Measurements from ENCODE around the gene SLC13A4.
"Not testable (repeated sequence)": the region's sequence is repeated elsewhere in the genome, so short reads cannot be mapped to it uniquely, and the experiment has no call there.

The SLC13A4 gene

DNA sequence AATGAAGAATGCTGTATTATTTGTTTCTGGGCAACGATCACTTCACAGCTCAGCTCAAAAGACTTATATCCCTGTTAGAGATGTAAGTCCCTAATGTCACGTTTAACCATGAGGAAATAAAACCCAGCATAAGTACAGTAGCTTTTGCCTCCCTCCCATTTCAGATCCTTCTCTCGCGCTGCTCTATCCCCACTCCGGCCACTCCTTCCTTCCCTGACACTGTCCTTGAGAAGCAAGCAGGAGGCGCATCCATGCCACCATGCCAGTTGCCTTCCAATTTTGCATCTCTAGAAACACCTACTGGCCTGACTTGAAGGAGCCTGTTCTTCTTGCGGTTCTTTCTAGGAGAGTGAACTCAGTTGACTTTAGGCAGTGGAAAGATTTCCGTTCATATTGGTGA is 19.4 kb upstream of the SLC13A4 start:
- no peak for DNase-seq

DNA sequence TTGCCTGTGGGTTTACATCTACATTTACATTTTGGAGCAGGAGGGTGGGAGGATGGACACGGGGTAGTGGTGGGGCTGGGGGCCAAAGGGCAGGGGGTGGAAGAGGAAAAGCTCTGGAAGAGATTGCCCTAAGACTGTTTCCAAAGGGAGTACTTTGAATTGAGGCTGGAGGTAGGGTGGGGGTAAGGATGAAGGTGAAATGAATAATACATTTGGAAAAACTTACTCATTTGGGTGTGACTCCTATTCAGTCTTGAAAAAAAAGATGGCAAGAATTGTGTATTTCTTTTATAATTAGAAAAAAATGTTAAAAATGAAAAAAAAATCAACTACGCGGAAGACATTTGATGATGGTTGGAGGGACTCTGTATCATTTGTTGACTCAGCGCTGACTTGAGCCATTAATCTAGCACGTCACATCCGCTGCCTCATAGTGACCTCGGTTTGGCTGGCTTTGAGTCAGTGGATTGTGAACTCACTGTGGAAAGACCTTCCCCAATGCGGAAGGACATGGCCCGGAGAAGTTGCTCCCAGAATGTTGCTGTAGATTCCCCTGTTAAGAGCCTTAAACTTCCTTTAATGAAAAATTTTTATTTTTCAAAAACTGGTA is 17.8 kb upstream of the SLC13A4 start:
- no peak for DNase-seq

DNA sequence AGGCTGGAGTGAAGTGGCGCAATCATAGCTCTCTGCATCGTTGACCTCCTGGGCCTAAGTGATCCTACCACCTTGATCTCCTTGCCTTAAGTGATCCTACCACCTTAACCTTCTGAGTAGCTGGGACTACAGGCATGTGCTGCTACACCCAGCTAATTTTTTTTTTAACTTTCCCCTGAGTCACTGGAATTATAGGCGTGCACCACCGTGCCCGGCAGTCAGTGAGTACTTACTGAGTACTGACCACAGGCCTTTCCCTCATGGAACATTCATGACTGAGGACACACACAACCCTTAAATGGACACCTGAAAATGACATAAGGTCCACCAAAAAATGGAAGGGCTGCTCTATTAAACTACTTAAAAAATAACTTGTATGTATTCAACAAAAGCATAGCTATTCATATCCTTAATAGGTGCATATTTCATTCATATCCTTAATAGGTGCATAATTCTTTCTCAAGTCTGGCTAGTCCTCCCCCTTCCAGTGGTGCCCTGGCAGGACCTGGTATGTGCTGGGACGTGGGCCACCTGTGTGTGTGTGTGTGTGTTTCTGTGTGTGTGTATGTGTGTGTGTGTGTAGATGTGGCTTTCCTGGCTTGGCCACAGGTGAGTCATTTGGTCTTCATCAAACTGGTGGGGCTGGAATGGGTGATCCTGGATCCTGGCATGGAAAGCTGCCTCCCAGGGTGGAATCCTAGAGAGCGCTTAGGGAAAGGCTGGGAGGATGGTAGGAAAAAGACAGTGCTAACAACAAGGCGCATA is 17.1 kb upstream of the SLC13A4 start:
- no peak for DNase-seq

DNA sequence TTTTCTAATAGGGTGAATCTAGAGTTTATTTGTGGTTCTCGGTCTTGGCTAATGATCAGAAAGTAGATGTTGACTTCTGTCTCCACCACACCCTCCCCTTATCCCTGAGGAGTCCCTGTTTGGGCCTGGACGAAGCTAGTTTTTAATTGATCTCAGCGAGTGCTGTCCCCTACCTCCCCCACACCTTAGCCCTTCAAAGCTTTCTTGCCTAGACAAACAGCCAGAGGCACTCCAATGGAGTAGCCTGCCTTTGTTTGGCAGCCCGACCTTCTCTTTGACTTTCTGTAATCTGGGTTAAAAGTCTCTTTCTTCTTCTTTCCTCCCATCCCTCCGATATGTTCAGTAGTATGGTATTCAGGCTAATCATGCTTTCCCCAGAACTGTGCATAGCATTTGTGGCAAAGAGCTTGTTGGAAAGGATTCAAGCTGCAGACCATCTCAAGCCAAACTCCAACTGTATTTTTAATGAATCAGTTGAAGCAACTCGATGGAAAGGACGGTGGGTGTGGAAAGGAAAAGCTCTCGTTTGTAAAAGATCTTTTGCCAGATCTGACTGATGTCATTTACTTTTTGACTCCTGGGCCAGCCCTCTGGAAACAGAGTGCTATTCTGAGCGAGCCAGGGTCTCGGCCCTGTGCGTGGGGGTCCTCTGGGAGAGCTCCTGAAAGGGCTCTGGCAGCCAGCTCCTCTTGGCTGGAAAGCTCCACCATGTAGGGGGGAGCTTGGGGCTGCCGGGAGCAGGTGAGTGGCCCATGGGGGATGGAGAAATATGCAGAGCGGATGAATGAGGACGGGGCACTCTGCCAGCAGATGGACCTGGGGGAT is 16.1 kb upstream of the SLC13A4 start:
- DNase-seq = no peak

DNA sequence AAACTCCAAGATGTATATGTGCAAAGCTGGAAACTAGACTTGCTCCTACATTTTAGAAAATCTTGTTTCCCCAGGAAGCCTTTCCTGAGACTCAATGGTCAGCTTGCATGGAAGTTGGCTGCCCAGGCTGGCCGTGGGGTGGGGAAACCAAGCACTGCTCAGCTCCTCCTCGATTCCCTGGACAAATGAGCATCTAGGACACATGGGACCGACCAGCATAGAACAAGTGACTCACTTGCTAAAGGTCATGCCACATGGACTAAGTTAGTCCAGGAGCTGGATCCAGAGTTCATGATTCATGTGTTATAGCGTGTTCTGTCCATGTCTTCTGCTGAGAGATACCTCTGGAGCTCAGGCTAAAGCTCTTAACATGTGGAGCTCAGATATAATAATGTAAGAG is 14.4 kb upstream of the SLC13A4 start:
- no peak for DNase-seq

DNA sequence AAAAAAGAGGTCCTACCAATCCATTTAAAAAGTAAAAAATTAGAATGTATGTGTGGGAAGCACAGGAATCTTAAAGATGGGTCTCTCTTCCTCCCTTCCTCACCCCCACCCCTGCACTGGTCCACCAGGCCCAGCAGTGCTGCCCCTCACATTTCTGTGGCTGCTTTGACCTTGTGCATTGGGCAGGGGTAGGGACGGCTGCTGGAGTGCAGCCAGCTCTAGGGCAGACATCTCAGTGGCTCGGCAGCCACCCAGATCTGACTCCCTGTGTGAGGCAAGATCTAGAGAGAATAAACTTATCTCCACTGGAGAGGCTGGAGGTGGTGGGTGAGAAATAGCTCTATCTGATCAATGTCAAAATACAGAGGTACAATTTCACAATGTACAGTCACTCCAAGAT is 13.9 kb upstream of the SLC13A4 start:
- no peak for DNase-seq

DNA sequence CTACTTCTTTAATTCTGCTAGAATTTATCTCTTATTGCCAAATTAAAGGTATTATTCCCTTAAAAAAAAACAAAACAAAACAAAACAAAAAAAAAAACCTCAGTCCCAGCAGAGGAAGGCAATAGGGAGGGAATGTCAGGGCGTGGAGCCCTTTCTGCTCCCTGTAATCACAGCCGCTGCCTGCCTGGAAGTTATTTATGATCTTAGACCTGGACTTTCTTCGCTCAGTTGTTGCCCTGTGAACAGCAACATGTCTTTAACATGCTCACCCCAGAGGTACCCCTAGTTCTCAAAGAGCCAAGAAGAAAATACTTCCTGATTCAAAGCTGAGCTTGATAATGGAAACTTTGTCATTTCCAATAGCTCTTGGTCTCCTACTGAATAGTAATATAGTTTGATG is 12.9 kb upstream of the SLC13A4 start:
- DNase-seq = no peak

DNA sequence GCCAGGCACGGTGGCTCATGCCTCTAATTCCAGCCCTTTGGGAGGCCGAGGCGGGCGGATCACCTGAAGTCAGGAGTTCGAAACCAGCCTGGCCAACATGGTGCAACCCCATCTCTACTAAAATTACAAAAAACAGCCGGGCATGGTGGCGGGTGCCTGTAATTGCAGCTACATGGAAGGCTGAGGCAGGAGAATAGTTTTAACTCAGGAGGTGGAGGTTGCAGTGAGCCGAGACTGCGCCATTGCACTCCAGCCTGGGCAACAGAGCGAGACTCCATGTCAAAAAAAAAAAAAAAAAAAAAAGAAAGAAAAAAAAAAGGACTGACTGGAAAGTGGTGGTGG is 9.3 kb upstream of the SLC13A4 start:
- not testable (repeated sequence) for DNase-seq

DNA sequence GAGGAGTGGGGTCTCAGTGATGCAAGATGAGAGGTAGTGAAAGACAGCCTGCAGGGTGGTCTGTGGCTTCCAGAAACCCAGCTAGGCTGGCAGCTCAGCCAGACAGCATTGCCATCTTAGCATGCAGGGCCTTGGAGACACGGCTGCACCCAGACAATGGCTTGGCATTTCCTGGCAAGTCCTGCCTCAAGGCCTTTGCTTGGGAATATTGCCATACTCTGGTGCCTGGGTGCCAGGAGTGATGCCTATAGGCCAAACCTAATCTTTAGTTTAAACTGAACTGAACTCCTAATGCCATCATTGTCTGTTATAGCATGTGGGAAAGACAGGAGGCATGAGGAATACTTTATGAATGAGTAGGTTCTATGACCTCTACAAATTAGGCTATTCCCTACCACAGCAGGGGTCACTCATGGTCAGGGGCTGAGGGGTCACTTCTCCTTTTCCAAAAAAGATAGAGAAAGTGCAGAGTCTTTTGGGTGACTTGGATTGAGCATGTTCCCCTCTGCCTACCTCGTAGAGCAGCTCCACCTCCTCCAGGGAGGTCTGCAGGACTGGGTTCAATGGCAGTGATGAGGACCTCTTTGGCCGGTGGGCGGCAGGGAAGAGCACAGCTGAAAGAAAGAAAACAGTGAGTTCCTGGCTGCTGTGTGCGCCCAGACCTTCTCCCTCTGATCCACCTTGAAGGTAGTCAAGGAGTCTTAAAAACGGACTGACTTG is 8.8 kb upstream of the SLC13A4 start:
- DNase-seq = no peak

DNA sequence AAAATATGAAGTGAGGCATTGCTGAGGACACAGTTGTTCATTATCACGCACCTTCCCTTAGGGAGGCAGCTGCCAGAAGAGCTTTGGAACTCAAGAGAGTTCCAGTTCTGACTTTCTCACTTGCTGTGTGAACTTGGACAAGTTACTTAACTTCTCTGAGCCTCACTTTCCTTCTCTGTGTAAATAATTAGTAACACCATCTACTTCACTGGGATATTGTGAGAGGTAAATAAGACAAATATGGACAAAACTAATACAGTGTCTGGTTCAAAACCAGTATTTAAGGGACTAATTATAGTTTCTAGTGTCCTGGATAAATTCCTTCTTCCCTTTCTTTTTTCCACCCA is 6.3 kb upstream of the SLC13A4 start:
- no peak for DNase-seq

DNA sequence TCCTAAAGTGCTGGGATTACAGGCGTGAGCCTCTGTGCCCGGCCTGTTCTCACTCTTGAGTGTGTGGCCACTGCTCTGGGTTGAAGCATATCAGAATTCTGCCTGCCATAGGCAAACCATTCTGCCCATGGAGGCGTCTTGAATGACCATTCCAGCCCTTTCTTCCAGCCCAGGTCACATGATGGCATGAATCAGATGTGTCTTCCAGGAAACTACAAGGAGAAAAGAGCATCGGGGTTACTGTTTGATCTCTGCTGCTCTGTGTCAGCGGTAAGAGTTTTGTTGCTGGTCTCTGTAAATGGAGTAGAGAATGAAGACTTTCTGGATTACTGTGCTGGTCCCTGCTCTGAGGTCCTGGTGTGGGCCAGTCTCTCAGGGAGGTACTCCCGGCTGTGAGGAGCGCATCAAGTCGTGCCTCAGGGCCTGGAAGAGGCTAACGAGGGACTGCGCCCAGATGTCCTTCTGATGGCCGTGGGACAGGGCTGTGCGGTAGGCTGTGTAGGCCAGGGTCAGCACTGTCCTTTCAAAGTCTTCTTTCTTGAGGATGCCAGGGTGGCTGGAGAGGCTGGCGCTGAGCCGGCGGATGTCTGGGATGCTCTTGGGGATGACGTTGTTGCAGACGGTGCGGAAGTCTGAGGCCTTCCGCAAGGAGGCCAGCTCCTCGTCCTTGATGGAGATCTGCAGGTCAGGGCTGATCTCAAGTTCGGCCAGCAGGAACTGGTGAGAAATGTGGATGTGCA is 5.8 kb upstream of the SLC13A4 start:
- no peak for DNase-seq

DNA sequence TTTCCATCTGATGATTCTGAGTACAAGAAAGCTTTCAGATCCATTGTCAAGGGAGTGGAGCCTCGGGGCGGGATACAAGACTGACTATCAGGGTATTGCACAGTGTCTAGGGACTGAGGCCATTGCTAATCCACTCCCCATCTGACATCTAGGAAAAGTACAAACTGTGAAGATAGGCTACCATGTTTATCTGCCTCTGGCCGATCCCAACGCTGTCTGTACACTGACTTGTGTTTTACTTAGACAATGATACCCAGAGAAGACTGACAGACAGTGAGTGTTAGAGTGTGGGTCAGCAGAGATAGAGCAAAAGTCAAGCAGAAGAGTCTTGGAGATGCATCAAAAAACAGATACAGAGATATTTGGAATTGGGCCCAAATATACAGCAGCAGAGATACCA is 3.1 kb upstream of the SLC13A4 start:
- no peak for DNase-seq

DNA sequence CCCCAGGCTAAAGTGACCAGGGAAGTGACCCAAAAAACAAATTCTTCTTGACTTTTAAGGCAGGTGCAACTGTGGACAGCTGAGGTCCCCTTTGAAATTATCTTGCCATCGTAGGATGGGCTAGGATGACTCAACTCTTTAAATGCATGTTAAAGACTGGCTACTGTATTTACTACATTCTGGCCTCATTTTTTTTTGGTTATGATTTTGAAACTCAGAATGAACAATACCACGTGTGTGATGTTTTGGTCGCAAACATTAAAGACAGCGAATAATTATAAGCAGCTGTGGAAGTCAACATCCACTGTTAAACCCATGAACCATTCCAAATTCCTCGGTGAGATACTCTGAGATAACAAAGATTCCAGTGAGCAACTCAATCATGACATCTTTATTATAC is 1.2 kb upstream of the SLC13A4 start:
- no peak for DNase-seq

DNA sequence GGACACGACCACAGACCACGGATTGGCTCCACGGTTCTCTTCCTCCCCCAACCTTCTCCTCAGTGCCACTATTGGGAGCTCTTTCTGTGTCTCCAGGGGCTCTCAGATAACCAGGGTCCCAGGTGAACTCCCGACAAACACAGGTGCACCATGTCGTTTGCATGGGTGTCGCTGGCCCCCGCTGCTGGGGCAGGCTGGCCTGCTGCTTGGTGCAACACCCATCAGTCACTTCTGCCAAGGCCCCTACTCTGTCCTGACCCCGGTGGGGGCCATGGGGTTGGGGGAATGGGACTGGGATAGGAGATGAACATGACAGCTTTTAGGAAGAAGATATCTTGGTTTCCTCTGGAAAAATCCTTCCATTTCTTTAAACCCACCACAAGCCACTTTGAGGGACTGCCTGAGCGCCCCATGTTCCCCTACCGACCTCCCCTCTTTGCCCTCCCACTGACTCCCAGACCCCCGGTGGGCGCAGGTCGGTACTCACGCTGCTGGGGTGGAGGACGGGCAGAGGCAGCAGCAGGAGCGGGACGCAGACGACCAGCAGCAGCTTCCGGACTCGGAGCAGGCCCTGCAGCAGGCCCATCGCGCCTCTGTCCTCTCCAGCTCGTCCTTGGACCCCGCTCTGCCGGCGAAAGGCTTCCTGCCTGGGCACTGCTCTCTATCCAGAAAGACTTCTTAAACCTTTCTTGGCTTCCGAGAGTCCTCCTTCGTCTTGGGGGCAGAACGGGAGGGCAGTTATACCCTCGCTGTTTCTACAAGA is 894 bp downstream of the SLC13A4 start:
- no peak for DNase-seq

DNA sequence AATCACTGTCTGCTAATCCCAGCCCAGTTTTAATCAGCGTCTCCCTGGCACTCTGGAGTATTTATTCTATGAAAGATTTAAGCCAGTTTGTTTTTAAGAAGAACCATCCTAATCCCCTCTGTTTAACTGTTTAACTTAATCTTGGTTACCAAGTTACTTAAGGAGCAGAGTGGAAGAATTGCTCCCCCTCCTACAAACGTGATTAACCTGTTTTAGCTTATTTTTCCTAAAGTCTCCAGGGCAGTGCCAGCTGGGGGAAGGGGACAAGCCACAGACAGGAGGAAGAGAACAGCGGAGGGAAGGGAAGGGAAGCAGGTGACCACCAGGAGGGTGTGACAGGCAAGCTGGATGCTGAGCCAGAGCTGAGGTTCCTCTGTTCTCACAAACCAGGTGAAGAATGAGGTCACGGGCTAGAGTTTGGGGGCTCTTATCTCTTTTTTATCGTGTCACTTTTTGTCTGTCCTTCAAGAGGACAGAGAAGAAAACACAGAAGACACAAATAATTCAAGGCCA is 1.7 kb downstream of the SLC13A4 start:
- DNase-seq = no peak

DNA sequence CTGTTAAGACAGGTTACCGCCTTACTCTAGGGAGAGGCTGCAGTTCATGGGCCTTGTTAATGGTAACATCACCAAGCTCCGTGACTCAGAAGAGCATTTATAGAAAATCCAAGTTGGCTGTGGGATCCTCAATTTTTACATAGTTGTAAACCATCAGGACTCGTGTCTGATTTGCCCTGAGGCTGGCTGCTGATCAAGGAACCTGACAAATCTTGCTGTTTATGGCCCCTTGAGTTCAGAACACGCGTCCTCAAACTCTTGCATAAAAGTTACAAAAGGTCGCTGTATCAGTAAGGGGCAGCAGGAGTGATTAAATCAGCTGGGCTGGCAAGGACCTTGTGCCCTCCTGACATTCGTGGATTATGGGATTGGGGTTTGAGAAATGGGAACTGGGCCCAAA is 4.6 kb downstream of the SLC13A4 start:
- no peak for DNase-seq

DNA sequence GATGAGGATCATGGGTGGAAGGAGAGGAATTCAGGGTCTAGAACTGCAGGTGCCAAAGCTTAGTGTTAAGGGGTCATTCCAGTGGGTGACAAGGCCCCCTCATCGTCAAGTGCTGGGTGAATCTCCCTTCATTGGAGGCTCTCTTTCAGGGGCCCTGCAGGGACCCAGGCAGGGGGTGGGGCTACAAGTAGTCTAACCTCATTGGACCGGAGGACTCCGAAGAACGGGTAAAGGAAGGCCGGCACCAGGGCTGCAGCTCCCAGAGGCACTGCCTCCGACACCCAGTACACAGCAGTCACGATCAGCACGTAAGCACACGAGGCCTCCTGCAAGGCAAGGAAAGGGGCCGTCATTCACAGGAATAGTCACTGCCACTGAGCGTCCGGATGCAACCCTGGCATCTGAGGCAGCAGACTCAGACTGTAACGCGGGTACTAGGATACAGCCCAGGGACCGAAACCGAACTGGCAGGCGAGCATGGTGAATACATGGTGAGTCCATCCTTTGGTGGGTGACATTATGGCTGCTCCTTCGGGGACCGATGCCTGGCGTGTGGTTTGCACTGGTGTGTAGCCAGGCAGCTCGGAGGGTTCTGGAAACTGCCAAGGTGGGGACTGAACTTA is 6.7 kb downstream of the SLC13A4 start:
- DNase-seq = no peak

DNA sequence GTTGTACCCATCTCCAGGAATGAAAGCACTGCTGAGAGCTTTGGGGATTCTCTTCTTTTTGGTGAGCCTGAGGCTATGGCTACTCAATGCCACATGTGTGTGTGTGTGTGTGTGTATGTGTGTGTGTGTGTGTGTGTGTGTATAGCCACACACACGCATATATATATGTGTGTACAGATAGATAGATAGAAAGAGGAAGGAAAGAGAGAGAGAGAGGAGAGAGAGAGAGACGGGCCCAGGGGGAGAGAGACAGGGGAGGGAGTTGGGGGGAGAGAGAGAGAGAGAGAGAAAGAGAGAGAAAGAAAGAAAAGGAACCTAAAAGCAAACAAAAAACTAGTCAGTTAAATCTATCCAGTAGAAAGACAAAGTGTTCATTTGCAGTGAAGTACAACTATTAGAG is 8.3 kb downstream of the SLC13A4 start:
- no peak for DNase-seq

DNA sequence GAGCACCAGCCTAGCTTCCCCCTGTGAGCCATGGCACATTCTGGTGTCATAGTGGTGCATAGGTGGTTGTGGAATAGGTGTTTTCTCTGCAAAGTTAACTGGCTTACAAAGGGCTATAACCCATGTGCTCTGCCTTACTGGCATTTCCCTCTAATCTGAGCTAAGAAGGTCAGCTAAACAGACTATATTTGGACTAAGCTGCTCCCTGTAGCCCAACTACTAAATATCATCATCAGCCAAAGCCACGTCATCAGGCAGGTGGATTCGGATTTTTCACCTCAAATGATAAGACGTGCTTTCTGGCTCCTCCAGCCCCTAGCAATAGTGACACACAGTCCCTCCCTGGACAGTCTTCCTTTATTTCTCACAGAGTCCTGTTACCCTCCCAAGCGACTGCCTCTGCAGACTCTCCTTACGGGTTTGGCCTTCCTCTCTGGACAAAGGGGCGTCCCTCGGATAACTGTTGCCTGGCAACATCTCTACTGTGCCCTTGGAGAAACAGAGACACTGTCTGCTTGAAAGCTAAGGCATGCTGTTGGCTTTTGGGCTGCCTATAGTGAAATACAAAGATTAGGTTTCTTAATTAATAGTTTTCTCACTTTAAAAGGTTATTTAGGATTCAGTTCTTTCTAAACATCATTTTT is 9.1 kb downstream of the SLC13A4 start:
- DNase-seq = no peak

DNA sequence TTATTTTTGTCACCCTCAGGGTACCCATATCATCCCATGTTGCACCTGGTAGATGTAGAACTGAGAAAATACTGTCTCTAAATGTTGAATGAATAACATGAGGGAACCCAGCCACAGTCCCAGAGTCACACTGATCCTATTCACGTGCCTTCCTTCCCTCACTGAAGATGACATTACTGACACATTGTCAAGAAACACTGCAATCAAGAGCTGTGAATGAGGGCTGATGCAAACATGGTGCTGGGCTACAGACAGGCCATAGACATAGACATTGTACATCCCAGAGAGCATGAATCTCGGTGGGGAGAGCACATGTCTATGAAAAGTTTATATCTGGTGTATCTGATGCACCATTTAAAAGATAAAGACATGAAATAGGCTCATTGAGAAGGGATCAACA is 9.8 kb downstream of the SLC13A4 start:
- no peak for DNase-seq

DNA sequence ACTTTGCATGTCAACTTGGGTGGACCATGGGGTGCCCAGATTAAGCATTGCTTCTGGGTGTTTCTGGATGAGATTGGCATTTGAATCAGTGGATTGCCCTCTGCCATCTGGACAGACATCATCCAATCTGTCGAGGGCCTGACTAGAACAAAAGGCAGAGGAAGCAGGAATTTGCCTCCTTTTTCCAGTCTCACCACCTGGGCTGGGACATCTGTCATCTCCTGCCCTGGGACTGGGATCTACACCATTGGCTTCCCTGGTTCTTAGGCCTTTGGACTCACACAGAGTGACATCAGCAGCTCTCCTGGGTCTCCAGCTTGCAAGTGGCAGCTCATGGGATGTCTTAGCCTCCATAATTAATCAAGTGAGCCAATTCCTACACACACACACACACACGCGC is 10.3 kb downstream of the SLC13A4 start:
- DNase-seq = no peak
